Right lobe of liver (tissue), 6 donors: ENCODE data around the gene LHFPL6. TPM values are rescaled to one million over a fixed set of nuclear protein-coding genes. Genes with fewer than 3 reads are reported as not detected.

Experiments
- ATAC-seq, 4 donors: fragments of 200-7000 bp; cut with Tn5 transposase; one replicate each; pipeline ENCODE4 v1.9.1; 2020; ENCODE audit warnings: mild to moderate bottlenecking in 4 of 4, moderate library complexity in 4 of 4
- DNase-seq, 3 donors: peaks; one replicate each; pipeline ENCODE4 v3.0.0-alpha.2; 2020
- H3K27ac ChIP-seq, 3 donors: fragments of 200-600 bp; one replicate each; pipeline ENCODE4 v1.8.0; 2022
- H3K27me3 ChIP-seq, 2 donors: fragments of 200-600 bp; one replicate each; pipeline ENCODE4 v1.8.0; 2022
- H3K36me3 ChIP-seq, 4 donors: fragments of 200-600 bp; sonication (generic) in 1 of 4; one replicate each; pipeline versions ENCODE4 v1.5.1 to v1.8.0; 2017 to 2022; ENCODE audit warnings: control low read depth in 1 of 4
- H3K4me1 ChIP-seq, 4 donors: fragments of 200-600 bp; sonication (generic) in 1 of 4; one replicate each; pipeline versions ENCODE4 v1.5.1 to v1.8.0; 2017 to 2022; ENCODE audit warnings: control low read depth in 1 of 4
- H3K4me3 ChIP-seq, 3 donors: fragments of 200-600 bp; one replicate each; pipeline ENCODE4 v1.8.0; 2022
- H3K9me3 ChIP-seq, 4 donors: fragments of 200-600 bp; sonication (generic) in 1 of 4; one replicate each; pipeline versions ENCODE4 v1.5.1 to v1.8.0; 2017 to 2022; ENCODE audit warnings: control low read depth in 1 of 4
- POLR2A ChIP-seq: fragments of 450-650 bp; IDR thresholded peaks from one replicate; pipeline ENCODE4 v1.6.1; 2017; ENCODE audit warnings: antibody characterized with exemption, mild to moderate bottlenecking
- WGBS: methylation state at CpG from one replicate; pipeline ENCODE4 v1.1.6; 2018; ENCODE audit warnings: low coverage, low lambda C conversion rate; ENCODE audit not compliant: insufficient coverage; ENCODE audit errors: missing lambda C conversion rate; 5-methylcytosine and 5-hydroxymethylcytosine counted together
- intact Hi-C, 2 donors: fragments of 100-400 bp; cut with DNase I; formaldehyde crosslinking; loops; one replicate each; pipeline versions ENCODE4 v1.11.2 to v1.14.1; 2022
- total RNA-seq, 6 experiments: library from RNA; depleted of rRNA in 2 of 6; stranded (reverse); fragments of >200 nt in 2 of 6; fragmentation: NEBNext Ultra II Directional in 3 of 6; extraction: Animal tissue kit (Norgen Biotek cat#: 25700) in 3 of 6; gene quantifications; one replicate each; pipeline versions ENCODE4 v1.1.0 to v1.2.4, GENCODE V29; 2016 to 2023
- TF ChIP-seq, protein P1 (sequence below), 4 donors: fragments of 200-600 bp in 3 of 4; fragments of 450-650 bp in 1 of 4; IDR thresholded peaks; one replicate each; pipeline versions ENCODE4 v1.5.1 to v1.8.0; 2016 to 2022; ENCODE audit warnings: antibody characterized with exemption in 4 of 4, mild to moderate bottlenecking in 2 of 4
- donor health status: DM: no; HTN: yes; CAD: no.
- donor health status: DM: no; HTN: no; CAD: no.
- donor health status: DM: no; HTN: no; CAD: no.
- donor health status: DM: no; HTN: yes; CAD: no.
- donor health status: DM: no; HTN: yes; CAD: no.

The LHFPL6 gene
- total RNA-seq, 6 experiments from 2014 or later = 3.0 to 8.4 (median 4.6) TPM

DNA sequence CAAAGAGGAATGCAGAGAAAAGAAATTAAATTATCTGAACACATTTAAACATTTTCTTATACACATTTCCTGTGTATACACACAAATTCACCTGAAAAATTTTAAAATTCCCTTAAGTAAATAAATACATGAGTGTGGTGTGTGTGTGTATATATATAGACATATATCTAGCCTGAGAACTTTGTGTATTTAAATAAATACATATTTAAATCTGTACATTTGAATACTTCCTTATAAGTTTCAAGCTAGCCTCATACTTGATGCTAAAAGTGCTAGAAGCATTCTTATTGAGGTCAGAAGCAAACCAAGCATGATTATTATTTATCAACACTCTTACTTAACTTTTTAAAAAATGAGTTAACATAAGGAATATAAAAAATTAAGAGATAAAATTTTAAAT lies 304.0 kb downstream of the LHFPL6 start:
- no peak overlapping the region for H3K4me3 ChIP-seq
- no peaks in the 10 kb centered on the region for H3K27me3 ChIP-seq
- DNase-seq (no peak), ATAC-seq (no peak)
- intact Hi-C loops = no loop called here
- H3K27ac ChIP-seq = no peak overlapping the region
- H3K9me3 ChIP-seq = no peaks in the 10 kb centered on the region
- no peaks in the 10 kb centered on the region for H3K4me1 ChIP-seq
- H3K36me3 ChIP-seq = no peaks in the 10 kb centered on the region
- TF ChIP-seq, protein P1, sequence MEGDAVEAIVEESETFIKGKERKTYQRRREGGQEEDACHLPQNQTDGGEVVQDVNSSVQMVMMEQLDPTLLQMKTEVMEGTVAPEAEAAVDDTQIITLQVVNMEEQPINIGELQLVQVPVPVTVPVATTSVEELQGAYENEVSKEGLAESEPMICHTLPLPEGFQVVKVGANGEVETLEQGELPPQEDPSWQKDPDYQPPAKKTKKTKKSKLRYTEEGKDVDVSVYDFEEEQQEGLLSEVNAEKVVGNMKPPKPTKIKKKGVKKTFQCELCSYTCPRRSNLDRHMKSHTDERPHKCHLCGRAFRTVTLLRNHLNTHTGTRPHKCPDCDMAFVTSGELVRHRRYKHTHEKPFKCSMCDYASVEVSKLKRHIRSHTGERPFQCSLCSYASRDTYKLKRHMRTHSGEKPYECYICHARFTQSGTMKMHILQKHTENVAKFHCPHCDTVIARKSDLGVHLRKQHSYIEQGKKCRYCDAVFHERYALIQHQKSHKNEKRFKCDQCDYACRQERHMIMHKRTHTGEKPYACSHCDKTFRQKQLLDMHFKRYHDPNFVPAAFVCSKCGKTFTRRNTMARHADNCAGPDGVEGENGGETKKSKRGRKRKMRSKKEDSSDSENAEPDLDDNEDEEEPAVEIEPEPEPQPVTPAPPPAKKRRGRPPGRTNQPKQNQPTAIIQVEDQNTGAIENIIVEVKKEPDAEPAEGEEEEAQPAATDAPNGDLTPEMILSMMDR (IDR thresholded peaks at IDR 0.05) = no peak
- TF ChIP-seq POLR2A = no peak

DNA sequence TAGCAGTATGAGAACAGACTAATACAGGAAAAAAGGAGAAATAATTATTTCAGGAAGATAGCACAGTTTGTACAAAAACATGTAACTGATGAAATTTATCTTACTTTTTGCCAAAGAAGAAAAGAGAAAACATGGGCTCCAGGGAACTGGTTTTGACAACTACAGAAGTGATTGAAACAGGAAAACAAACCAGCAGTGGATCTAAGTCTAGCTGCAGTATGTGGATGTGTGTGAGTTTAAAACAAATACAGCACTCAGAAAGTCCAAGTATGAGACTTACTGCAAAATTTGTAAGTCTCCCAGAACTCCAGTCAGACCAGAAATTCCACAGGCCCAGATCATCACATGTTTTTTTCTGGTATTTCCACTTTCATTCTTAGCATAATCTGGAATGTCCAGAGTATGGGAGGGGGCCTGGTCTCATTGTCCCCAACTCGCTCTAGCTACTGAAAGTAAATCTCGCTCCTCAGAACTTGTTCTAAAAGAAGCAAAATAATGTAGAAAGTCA lies 305.3 kb downstream of the LHFPL6 start:
- WGBS = 44% methylated on average over 2 of the region's 2 CpGs
- ATAC-seq = no peak
- H3K36me3 ChIP-seq = no peaks in the 10 kb centered on the region
- H3K4me1 ChIP-seq = no peaks in the 10 kb centered on the region
- no peak for DNase-seq
- intact Hi-C loops = no loop called here
- no peaks in the 10 kb centered on the region for H3K27me3 ChIP-seq
- no peak overlapping the region for H3K27ac ChIP-seq
- TF ChIP-seq, protein P1 (IDR thresholded peaks at IDR 0.05) = no peak
- TF ChIP-seq POLR2A = no peak
- H3K9me3 ChIP-seq = no peaks in the 10 kb centered on the region
- no peak overlapping the region for H3K4me3 ChIP-seq

DNA sequence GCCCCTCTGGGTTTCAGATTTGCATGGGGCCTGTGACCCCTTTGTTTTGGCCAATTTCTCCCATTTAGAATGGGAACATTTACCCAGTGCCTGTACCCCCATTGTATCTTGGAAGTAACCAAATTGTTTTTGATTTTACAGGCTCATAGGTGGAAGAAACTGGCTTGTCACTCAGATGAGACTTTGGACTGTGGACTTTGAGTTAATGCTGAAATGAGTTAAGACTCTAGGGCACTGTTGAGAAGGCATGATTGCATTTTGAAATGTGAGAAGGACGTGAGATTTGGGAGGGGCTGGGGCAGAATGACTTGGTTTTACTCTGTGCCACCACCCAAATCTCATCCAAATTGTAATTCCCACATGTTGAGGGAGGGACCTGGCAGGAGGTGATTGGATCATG lies 306.0 kb downstream of the LHFPL6 start:
- ATAC-seq = no peak
- WGBS = 33% methylated on average over 1 of the region's 1 CpG
- TF ChIP-seq, protein P1 (IDR thresholded peaks at IDR 0.05) = no peak
- no peak for TF ChIP-seq POLR2A

DNA sequence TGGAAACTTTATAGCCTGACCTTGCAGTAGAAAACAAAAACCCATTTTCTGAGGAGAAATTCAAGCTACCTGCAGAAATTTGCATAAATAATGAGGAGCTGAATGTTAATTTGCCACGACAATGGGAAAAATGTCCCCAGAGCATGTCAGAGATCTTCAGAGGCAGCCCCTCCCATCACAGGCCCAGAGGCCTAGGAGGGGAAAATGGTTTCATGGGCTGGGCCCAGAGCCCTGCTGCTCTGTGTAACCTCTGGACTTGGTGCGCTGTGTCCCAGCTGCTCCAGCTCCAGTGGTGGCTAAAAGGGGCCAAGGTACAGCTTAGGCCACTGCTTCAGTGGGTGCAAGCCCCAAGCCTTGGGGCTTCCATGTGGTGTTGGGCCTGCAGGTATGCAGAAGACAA lies 306.8 kb downstream of the LHFPL6 start:
- Histone ChIP-seq H3K27ac (no peak overlapping the region), H3K4me3 (no peak overlapping the region), H3K27me3 (no peaks in the 10 kb centered on the region), H3K36me3 (no peaks in the 10 kb centered on the region), H3K4me1 (no peaks in the 10 kb centered on the region), H3K9me3 (no peaks in the 10 kb centered on the region)
- 100% methylated on average over 1 of the region's 2 CpGs for WGBS
- DNase-seq = no peak
- intact Hi-C loops = no loop called here
- no peak for TF ChIP-seq POLR2A
- TF ChIP-seq, protein P1 (IDR thresholded peaks at IDR 0.05) = no peak
- ATAC-seq = no peak

More for the DNA sequence above, 306.0 kb downstream of the LHFPL6 start:
- DNase-seq = no peak
- Histone ChIP-seq H3K4me1 (no peaks in the 10 kb centered on the region), H3K36me3 (no peaks in the 10 kb centered on the region), H3K9me3 (no peaks in the 10 kb centered on the region), H3K27ac (no peak overlapping the region), H3K27me3 (no peaks in the 10 kb centered on the region), H3K4me3 (no peak overlapping the region)
- intact Hi-C loops = no loop called here

Other genes with a start within 250 kb of the LHFPL6 start
- gene COG6, start 52.5 kb upstream of the LHFPL6 start, total RNA-seq = 10 to 100 TPM in 4 of 6 experiments, 1 to 10 TPM in 2; 8.6 to 15.2 (median 12.2) TPM